Endothelial cell of umbilical vein (primary cell): ENCODE measurements around the gene KRT34.

ENCODE experiments used
- EZH2 ChIP-seq: IDR thresholded peaks from 2 replicates; pipeline ENCODE4 v1.6.1; 2012; ENCODE audit warnings: borderline replicate concordance, low read depth, mild to moderate bottlenecking, moderate library complexity, low read length, inconsistent platforms; ENCODE audit not compliant: severe bottlenecking
- GATA2 ChIP-seq: IDR thresholded peaks from 2 replicates; pipeline ENCODE4 v1.7.0; 2011; ENCODE audit warnings: low read depth, mild to moderate bottlenecking, moderate library complexity, mixed read lengths, low read length; ENCODE audit not compliant: insufficient read length, insufficient read depth
- JUN ChIP-seq: IDR thresholded peaks from 2 replicates; pipeline ENCODE4 v1.6.1; 2011; ENCODE audit warnings: borderline replicate concordance, low read depth; ENCODE audit not compliant: insufficient read length, insufficient read depth
- POLR2A ChIP-seq: IDR thresholded peaks from 2 replicates; pipeline ENCODE4 v1.6.1; 2012; ENCODE audit warnings: low read depth, mild to moderate bottlenecking, control low read depth, low read length
- POLR2AphosphoS5 ChIP-seq: IDR thresholded peaks from 2 replicates; pipeline ENCODE4 v1.6.1; 2012; ENCODE audit warnings: low read depth, mild to moderate bottlenecking, control low read depth, low read length, moderate library complexity; ENCODE audit not compliant: insufficient read depth
- TF ChIP-seq, protein P1 (sequence below), 2 donors: IDR thresholded peaks; 1 replicate in 1 of 2; 2 replicates in 1 of 2; pipeline ENCODE4 v1.5.1; 2011; ENCODE audit warnings: low read length in 2 of 2, mild to moderate bottlenecking in 2 of 2, moderate library complexity in 2 of 2, control low read depth in 1 of 2, inconsistent platforms in 1 of 2, low read depth in 1 of 2; ENCODE audit not compliant: insufficient read depth in 1 of 2; ENCODE audit errors: extremely low read depth in 1 of 2

DNA sequence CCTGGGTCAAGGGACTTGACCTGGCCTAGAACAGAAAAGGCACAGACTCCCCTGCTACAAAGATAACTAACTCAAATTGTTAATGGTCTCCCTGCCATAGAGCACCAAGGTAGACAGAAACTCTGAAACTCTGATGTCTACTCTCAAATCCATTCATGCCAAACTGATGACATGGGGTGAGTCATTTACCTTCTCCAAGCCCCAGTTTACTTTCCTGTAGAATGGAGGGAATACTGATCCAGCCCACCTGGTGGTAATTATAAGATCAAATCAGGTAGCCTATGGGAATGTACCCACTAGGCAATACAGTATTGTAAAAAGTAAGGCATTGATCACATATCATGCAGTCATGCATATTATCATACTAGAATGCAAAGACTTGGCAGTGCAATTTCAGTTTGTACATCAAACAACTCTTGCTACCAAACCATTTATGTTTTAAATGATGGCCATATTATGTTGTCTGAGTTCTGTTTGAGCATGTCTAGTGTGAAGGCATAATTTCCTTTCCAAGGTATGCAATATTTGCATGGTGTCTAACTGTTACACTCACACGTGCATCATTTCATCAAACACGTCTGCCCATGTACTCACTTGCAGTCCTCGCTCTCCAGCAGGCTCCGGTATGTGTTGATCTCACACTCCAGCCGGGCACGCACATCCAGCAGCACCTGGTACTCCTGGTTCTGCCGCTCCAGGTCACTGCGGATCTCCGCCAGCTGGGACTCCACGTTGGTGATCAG, 12.3 kb upstream of the KRT34 start:
- TF ChIP-seq, protein P1, sequence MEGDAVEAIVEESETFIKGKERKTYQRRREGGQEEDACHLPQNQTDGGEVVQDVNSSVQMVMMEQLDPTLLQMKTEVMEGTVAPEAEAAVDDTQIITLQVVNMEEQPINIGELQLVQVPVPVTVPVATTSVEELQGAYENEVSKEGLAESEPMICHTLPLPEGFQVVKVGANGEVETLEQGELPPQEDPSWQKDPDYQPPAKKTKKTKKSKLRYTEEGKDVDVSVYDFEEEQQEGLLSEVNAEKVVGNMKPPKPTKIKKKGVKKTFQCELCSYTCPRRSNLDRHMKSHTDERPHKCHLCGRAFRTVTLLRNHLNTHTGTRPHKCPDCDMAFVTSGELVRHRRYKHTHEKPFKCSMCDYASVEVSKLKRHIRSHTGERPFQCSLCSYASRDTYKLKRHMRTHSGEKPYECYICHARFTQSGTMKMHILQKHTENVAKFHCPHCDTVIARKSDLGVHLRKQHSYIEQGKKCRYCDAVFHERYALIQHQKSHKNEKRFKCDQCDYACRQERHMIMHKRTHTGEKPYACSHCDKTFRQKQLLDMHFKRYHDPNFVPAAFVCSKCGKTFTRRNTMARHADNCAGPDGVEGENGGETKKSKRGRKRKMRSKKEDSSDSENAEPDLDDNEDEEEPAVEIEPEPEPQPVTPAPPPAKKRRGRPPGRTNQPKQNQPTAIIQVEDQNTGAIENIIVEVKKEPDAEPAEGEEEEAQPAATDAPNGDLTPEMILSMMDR (IDR thresholded peaks at IDR 0.05; ENCODE audit: extremely low read depth in 1 of 2, insufficient read depth in 1 of 2, low read depth in 1 of 2, low read length in 2 of 2), result no peak
- TF ChIP-seq POLR2AphosphoS5 (no peak), GATA2 (no peak), POLR2A (no peak), EZH2 (no peak), JUN (no peak)
